ENCODE results near the gene C2.

Gene C2

GRCh38 chr6:31947864-31948263 lies 20.3 kb downstream of the C2 start:
- peaks cover 3% of the 10 kb centered on the region for H3K36me3 ChIP-seq
- TF ChIP-seq, protein P1, sequence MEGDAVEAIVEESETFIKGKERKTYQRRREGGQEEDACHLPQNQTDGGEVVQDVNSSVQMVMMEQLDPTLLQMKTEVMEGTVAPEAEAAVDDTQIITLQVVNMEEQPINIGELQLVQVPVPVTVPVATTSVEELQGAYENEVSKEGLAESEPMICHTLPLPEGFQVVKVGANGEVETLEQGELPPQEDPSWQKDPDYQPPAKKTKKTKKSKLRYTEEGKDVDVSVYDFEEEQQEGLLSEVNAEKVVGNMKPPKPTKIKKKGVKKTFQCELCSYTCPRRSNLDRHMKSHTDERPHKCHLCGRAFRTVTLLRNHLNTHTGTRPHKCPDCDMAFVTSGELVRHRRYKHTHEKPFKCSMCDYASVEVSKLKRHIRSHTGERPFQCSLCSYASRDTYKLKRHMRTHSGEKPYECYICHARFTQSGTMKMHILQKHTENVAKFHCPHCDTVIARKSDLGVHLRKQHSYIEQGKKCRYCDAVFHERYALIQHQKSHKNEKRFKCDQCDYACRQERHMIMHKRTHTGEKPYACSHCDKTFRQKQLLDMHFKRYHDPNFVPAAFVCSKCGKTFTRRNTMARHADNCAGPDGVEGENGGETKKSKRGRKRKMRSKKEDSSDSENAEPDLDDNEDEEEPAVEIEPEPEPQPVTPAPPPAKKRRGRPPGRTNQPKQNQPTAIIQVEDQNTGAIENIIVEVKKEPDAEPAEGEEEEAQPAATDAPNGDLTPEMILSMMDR (IDR thresholded peaks at IDR 0.05; ENCODE audit: low read depth, low read length), result no peak
- H3K4me3 ChIP-seq (ENCODE audit: low read depth, low read length), result no peak overlapping the region
- no peak for DNase-seq
- H3K27me3 ChIP-seq, result peaks cover 8% of the 10 kb centered on the region; the same call in 1 of the 2 replicates
- no peaks in the 10 kb centered on the region for H3K4me1 ChIP-seq
- H3K9me3 ChIP-seq, result no peaks in the 10 kb centered on the region

DNA sequence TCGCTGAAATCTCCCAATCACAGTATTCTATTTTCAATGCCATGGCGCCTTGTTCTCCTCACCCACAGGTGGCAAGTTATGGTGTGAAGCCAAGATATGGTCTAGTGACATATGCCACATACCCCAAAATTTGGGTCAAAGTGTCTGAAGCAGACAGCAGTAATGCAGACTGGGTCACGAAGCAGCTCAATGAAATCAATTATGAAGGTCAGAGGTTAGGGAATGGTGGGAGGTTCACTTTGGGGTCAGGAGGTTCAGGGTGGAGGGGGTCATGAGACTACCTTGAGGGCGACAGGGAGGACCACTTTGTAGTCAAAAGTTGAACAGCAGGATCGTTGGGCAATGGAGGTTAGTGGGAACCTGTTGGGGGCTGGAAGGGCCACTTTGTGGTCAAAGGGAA lies 20.8 kb downstream of the C2 start:
- Histone ChIP-seq H3K36me3 (peaks cover 4% of the 10 kb centered on the region), H3K9me3 (no peaks in the 10 kb centered on the region), H3K4me1 (no peaks in the 10 kb centered on the region), H3K27me3 (peaks cover 8% of the 10 kb centered on the region; the same call in 1 of the 2 replicates), H3K4me3 (ENCODE audit: low read depth, low read length) (no peak overlapping the region)
- TF ChIP-seq, protein P1 (IDR thresholded peaks at IDR 0.05; ENCODE audit: low read depth, low read length), result no peak
- no peak for DNase-seq

DNA sequence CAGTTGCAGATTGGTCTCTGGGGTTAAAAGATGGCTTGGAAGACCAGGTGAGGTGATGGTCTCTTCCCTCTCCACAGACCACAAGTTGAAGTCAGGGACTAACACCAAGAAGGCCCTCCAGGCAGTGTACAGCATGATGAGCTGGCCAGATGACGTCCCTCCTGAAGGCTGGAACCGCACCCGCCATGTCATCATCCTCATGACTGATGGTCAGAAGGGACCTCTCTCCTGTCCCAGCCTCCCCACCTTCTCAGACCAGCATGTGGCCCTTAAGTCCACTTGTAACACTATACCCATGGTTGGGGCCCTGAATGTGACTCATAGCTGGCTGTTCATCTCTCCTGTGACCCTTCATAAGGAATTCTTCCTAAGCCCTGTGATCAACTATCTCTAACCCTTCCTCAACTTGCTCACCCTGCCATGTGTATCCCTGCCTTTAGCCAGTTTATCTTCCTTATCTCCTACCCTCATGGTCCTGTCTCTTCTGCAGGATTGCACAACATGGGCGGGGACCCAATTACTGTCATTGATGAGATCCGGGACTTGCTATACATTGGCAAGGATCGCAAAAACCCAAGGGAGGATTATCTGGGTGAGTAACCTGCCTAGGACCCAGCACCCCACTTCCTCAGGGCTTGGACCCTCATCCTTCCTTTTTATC lies 21.4 kb downstream of the C2 start:
- Histone ChIP-seq H3K36me3 (peaks cover 8% of the 10 kb centered on the region), H3K4me1 (no peaks in the 10 kb centered on the region), H3K27me3 (peaks cover 8% of the 10 kb centered on the region; the same call in 1 of the 2 replicates), H3K9me3 (no peaks in the 10 kb centered on the region), H3K4me3 (ENCODE audit: low read depth, low read length) (no peak overlapping the region)
- TF ChIP-seq, protein P1 (IDR thresholded peaks at IDR 0.05; ENCODE audit: low read depth, low read length), result no peak
- DNase-seq, result no peak

- no peak for DNase-seq
- TF ChIP-seq, protein P1 (IDR thresholded peaks at IDR 0.05; ENCODE audit: low read depth, low read length), result no peak
- peaks cover 8% of the 10 kb centered on the region; the same call in 1 of the 2 replicates for H3K27me3 ChIP-seq
- H3K9me3 ChIP-seq, result no peaks in the 10 kb centered on the region
- H3K4me3 ChIP-seq (ENCODE audit: low read depth, low read length), result no peak overlapping the region
- H3K36me3 ChIP-seq, result peaks cover 17% of the 10 kb centered on the region
- H3K4me1 ChIP-seq, result no peaks in the 10 kb centered on the region
Observed at GRCh38 chr6:31949926-31950548, 22.5 kb downstream of the C2 start.

DNA sequence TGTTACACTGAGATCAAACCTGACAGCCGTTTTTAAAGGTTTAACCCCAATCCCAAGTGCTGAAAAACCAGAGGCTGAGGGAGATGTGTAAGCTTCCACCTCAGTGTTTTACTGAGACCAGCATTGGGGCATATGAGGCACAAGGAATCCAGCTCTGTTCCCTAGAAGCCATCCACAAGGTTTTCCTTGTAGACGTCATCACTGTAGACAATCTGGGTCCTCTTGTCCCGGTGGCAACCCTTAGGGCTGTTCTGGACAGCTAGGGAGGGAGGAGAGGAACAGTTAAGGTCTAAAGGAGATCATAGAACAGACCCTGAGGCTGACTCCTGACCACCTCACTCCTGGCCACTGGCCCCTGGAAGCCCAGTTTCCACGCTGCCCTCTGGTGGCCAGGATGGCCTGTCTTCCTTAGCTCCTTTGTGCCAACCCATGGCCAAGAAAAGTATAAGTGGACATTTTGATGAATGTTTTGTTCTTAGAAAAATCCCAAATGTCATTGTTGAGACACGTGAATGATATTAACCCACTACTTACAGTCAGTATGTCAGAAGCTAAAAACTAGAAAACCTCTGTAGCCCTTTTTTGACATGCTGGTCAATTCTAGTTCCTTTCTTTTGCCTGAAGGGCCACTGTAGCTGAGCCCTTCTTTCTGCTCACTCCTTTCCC lies 24.8 kb downstream of the C2 start:
- peak; percentile 68 for DNase-seq
- Histone ChIP-seq H3K4me3 (ENCODE audit: low read depth, low read length) (no peak overlapping the region), H3K27me3 (peaks cover 2% of the 10 kb centered on the region; the same call in 1 of the 2 replicates), H3K9me3 (no peaks in the 10 kb centered on the region), H3K36me3 (peaks cover 25% of the 10 kb centered on the region), H3K4me1 (no peaks in the 10 kb centered on the region)
- TF ChIP-seq, protein P1 (IDR thresholded peaks at IDR 0.05; ENCODE audit: low read depth, low read length), result peak; percentile 84
